ENCODE results near the gene TANC1. TPM values are rescaled to one million over a fixed set of nuclear protein-coding genes. Genes with fewer than 3 reads are reported as not detected.
A peak's percentile ranks its signal among the peaks of the same experiment; 100 is the strongest.

The TANC1 gene
- total RNA-seq, 1 donor from 2014 or later, result 84.1 TPM

GRCh38 chr2:159256159-159256558 lies 287.7 kb downstream of the TANC1 start:
- Mint-ChIP-seq H3K27ac (ENCODE audit: unreplicated experiment) (no peak overlapping the region), H3K4me1 (ENCODE audit: unreplicated experiment) (no peaks in the 10 kb centered on the region), H3K9me3 (ENCODE audit: unreplicated experiment) (no peaks in the 10 kb centered on the region), H3K27me3 (ENCODE audit: unreplicated experiment) (peaks cover 2% of the 10 kb centered on the region), H3K4me3 (ENCODE audit: unreplicated experiment) (no peak overlapping the region), H3K36me3 (ENCODE audit: low read depth, unreplicated experiment) (peaks cover 2% of the 10 kb centered on the region)
- DNase-seq (ENCODE audit: low spot score), result no peak
- no peak for TF ChIP-seq CTCF (IDR thresholded peaks at IDR 0.05; ENCODE audit: unreplicated experiment)

GRCh38 chr2:159262226-159262625 lies 293.8 kb downstream of the TANC1 start:
- H3K36me3 Mint-ChIP-seq (ENCODE audit: low read depth, unreplicated experiment), result peaks cover 4% of the 10 kb centered on the region
- H3K4me3 Mint-ChIP-seq (ENCODE audit: unreplicated experiment), result no peak overlapping the region
- no peaks in the 10 kb centered on the region for H3K9me3 Mint-ChIP-seq (ENCODE audit: unreplicated experiment)
- H3K27ac Mint-ChIP-seq (ENCODE audit: unreplicated experiment), result no peak overlapping the region
- peaks cover 4% of the 10 kb centered on the region for H3K27me3 Mint-ChIP-seq (ENCODE audit: unreplicated experiment)
- no peak for DNase-seq (ENCODE audit: low spot score)
- no peak for TF ChIP-seq CTCF (IDR thresholded peaks at IDR 0.05; ENCODE audit: unreplicated experiment)
- H3K4me1 Mint-ChIP-seq (ENCODE audit: unreplicated experiment), result peaks cover 7% of the 10 kb centered on the region

DNA sequence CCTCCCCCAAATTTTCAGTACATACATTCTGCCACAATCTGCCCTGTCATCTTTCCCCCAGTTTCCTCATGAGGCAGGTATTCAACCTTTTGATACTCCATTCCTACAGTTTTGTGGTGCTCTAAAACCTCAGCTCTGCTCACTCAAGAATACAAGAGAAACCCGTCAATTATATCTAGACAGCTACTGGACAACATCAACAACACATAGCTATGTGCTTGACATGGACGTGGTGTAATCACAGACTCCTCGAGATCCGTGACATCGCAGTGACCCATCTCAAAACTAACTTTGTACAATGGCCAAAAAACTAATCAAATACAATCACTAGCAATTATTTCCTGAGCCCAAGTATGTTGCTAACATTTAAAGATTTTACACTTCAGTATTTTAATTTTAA lies 294.5 kb downstream of the TANC1 start:
- Mint-ChIP-seq H3K36me3 (ENCODE audit: low read depth, unreplicated experiment) (peaks cover 7% of the 10 kb centered on the region), H3K27me3 (ENCODE audit: unreplicated experiment) (peaks cover 4% of the 10 kb centered on the region), H3K4me1 (ENCODE audit: unreplicated experiment) (peaks cover 7% of the 10 kb centered on the region), H3K9me3 (ENCODE audit: unreplicated experiment) (no peaks in the 10 kb centered on the region), H3K4me3 (ENCODE audit: unreplicated experiment) (no peak overlapping the region), H3K27ac (ENCODE audit: unreplicated experiment) (no peak overlapping the region)
- no peak for DNase-seq (ENCODE audit: low spot score)
- no peak for TF ChIP-seq CTCF (IDR thresholded peaks at IDR 0.05; ENCODE audit: unreplicated experiment)

DNA sequence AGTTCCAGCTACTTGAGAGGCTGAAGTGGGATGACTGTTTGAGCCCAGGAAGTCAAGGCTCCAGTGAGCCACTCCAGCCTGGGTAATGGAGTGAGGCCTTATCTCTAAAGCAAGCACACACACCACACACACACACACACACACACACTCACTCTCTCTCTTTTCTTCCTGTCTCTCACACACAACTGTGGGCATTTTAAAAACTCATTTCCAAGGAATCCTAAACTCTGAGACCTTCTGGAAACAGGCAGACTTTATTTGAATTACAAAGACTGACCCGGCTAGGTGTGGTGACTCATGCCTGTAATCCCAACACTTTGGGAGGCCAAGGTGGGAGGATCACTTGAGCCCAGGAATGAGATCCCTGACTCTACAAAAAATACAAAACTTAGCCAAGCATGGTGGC lies 296.7 kb downstream of the TANC1 start:
- Mint-ChIP-seq H3K36me3 (ENCODE audit: low read depth, unreplicated experiment) (peaks cover 7% of the 10 kb centered on the region), H3K27me3 (ENCODE audit: unreplicated experiment) (peaks cover 4% of the 10 kb centered on the region), H3K4me1 (ENCODE audit: unreplicated experiment) (peaks cover 10% of the 10 kb centered on the region), H3K9me3 (ENCODE audit: unreplicated experiment) (no peaks in the 10 kb centered on the region), H3K4me3 (ENCODE audit: unreplicated experiment) (peak overlapping the region; percentile 71), H3K27ac (ENCODE audit: unreplicated experiment) (peak overlapping the region; percentile 80)
- DNase-seq (ENCODE audit: low spot score), result no peak
- no peak for TF ChIP-seq CTCF (IDR thresholded peaks at IDR 0.05; ENCODE audit: unreplicated experiment)

- no peak for TF ChIP-seq CTCF (IDR thresholded peaks at IDR 0.05; ENCODE audit: unreplicated experiment)
- no peak for DNase-seq (ENCODE audit: low spot score)
- H3K4me1 Mint-ChIP-seq (ENCODE audit: unreplicated experiment), result peaks cover 10% of the 10 kb centered on the region
- H3K27ac Mint-ChIP-seq (ENCODE audit: unreplicated experiment), result no peak overlapping the region
- H3K27me3 Mint-ChIP-seq (ENCODE audit: unreplicated experiment), result peaks cover 4% of the 10 kb centered on the region
- H3K9me3 Mint-ChIP-seq (ENCODE audit: unreplicated experiment), result no peaks in the 10 kb centered on the region
- H3K36me3 Mint-ChIP-seq (ENCODE audit: low read depth, unreplicated experiment), result peaks cover 7% of the 10 kb centered on the region
- no peak overlapping the region for H3K4me3 Mint-ChIP-seq (ENCODE audit: unreplicated experiment)
Measured at GRCh38 chr2:159266554-159266953, 298.1 kb downstream of the TANC1 start.
